SK-N-SH (cell line): ENCODE data around the gene DNAJC16. TPM values are rescaled to one million over a fixed set of nuclear protein-coding genes. Genes with fewer than 3 reads are reported as not detected.

Experiments
- CTCF ChIA-PET: fragments of 300-600, 350-600 bp; formaldehyde crosslinking; extraction: SDS; loops from one replicate; lab custom pipeline; 2021; lab: Yijun Ruan, JAX
- POLR2A ChIA-PET: fragments of 350-600 bp; sonication (Branson Sonifier 250); formaldehyde crosslinking; extraction: SDS; loops from one replicate; lab custom pipeline; 2020; ENCODE audit warnings: antibody characterized with exemption, inconsistent platforms; lab: Yijun Ruan, JAX
- DNase-seq: peaks from one replicate; pipeline ENCODE4 v3.0.0; 2012
- H2AFZ ChIP-seq: fragments of 200-600 bp; sonication (generic); 2 replicates; pipeline ENCODE4 v1.8.1; 2016; ENCODE audit warnings: antibody characterized with exemption, mild to moderate bottlenecking, low read depth
- H3F3A ChIP-seq: fragments of 200-600 bp; sonication (generic); replicated peaks from 2 replicates; pipeline ENCODE3; 2016; ENCODE audit warnings: antibody characterized with exemption, mild to moderate bottlenecking; ENCODE audit not compliant: insufficient read depth
- H3K27ac ChIP-seq, 2 experiments: fragments of 200-500 bp in 1 of 2; fragments of 200-600 bp in 1 of 2; sonication (Bioruptor generic) in 1 of 2; sonication (generic), shearing (Covaris generic) in 1 of 2; 2 replicates each; pipeline versions ENCODE4 v1.5.1 to v1.6.1; 2014 to 2016; ENCODE audit warnings: low read depth in 2 of 2, inconsistent platforms in 1 of 2, low read length in 1 of 2, mild to moderate bottlenecking in 1 of 2, mixed read lengths in 1 of 2
- H3K27me3 ChIP-seq: fragments of 200-600 bp; sonication (generic), shearing (Covaris generic); 2 replicates; pipeline ENCODE4 v1.6.1; 2016; ENCODE audit warnings: mixed run types; ENCODE audit not compliant: insufficient read depth
- H3K36me3 ChIP-seq, 2 experiments: fragments of 200-500 bp in 1 of 2; fragments of 200-600 bp in 1 of 2; sonication (Bioruptor generic) in 1 of 2; sonication (generic) in 1 of 2; replicated peaks in 1 of 2; 2 replicates each; pipeline versions ENCODE3 to v1.5.1; 2014 to 2016; ENCODE audit warnings: low read length in 1 of 2, mild to moderate bottlenecking in 1 of 2; ENCODE audit not compliant: insufficient read depth in 2 of 2, control insufficient read depth in 1 of 2
- H3K4me1 ChIP-seq, 2 experiments: fragments of 200-500 bp in 1 of 2; fragments of 200-600 bp in 1 of 2; sonication (Bioruptor generic) in 1 of 2; sonication (generic), shearing (Covaris generic) in 1 of 2; 2 replicates each; pipeline versions ENCODE4 v1.5.1 to v1.6.1; 2014 to 2016; ENCODE audit warnings: low read depth in 1 of 2, low read length in 1 of 2, mixed run types in 1 of 2; ENCODE audit not compliant: insufficient read depth in 2 of 2, control insufficient read depth in 1 of 2
- H3K4me2 ChIP-seq: fragments of 200-600 bp; sonication (generic), shearing (Covaris generic); 2 replicates; pipeline ENCODE4 v1.6.1; 2017; ENCODE audit warnings: mixed run types
- H3K4me3 ChIP-seq, 2 experiments: fragments of 200-500 bp in 1 of 2; fragments of 200-600 bp in 1 of 2; sonication (Bioruptor generic) in 1 of 2; sonication (generic), shearing (Covaris generic) in 1 of 2; 2 replicates each; pipeline versions ENCODE4 v1.5.1 to v1.8.1; 2014 to 2016; ENCODE audit warnings: low read depth in 2 of 2, inconsistent platforms in 1 of 2, low read length in 1 of 2, mild to moderate bottlenecking in 1 of 2, mixed read lengths in 1 of 2, moderate library complexity in 1 of 2
- H3K79me2 ChIP-seq: fragments of 200-600 bp; sonication (generic); 2 replicates; pipeline ENCODE4 v1.8.1; 2017; ENCODE audit warnings: mild to moderate bottlenecking; ENCODE audit not compliant: insufficient read depth
- H3K9ac ChIP-seq: fragments of 200-600 bp; sonication (generic); 2 replicates; pipeline ENCODE4 v1.6.1; 2017; ENCODE audit warnings: mixed run types
- H3K9me2 ChIP-seq: fragments of 200-600 bp; sonication (generic); 2 replicates; pipeline ENCODE4 v1.6.1; 2017; ENCODE audit warnings: mixed run types
- H3K9me3 ChIP-seq: fragments of 200-600 bp; sonication (generic); 2 replicates; pipeline ENCODE4 v1.6.1; 2017; ENCODE audit warnings: mixed run types, mild to moderate bottlenecking, moderate library complexity
- H4K20me1 ChIP-seq: fragments of 200-600 bp; sonication (generic); 2 replicates; pipeline ENCODE4 v1.6.1; 2017; ENCODE audit warnings: mild to moderate bottlenecking, mixed run types; ENCODE audit not compliant: insufficient read depth
- CHD2 ChIP-seq: fragments of 150-350 bp; IDR thresholded peaks from 2 replicates; pipeline ENCODE4 v1.6.1; 2018; ENCODE audit warnings: low read length; ENCODE audit not compliant: partially characterized antibody
- EP300 ChIP-seq, 2 experiments: IDR thresholded peaks; 2 replicates each; pipeline versions ENCODE4 v1.4.0 to v1.6.1; 2012; ENCODE audit warnings: borderline replicate concordance in 1 of 2, low read depth in 1 of 2, low read length in 1 of 2
- EZH2phosphoT487 ChIP-seq: fragments of 200-600 bp; sonication (generic); IDR thresholded peaks from 2 replicates; pipeline ENCODE4 v1.6.1; 2017; ENCODE audit warnings: low read depth, mixed run types, mild to moderate bottlenecking, antibody characterized with exemption, moderate library complexity, borderline replicate concordance
- FOSL2 ChIP-seq: IDR thresholded peaks from 2 replicates; pipeline ENCODE4 v1.4.0; 2012; ENCODE audit warnings: low read depth, mild to moderate bottlenecking, moderate library complexity, borderline replicate concordance
- FOXJ3 ChIP-seq: sonication (generic); formaldehyde crosslinking; IDR thresholded peaks from 2 replicates; pipeline ENCODE4 v1.5.1; 2020; ENCODE audit warnings: mild to moderate bottlenecking, missing genetic modification reagents
- GABPA ChIP-seq: IDR thresholded peaks from 2 replicates; pipeline ENCODE4 v1.4.0; 2012; ENCODE audit warnings: low read depth, mild to moderate bottlenecking
- IRF3 ChIP-seq: fragments of 150-350 bp; IDR thresholded peaks from 2 replicates; pipeline ENCODE4 v1.6.1; 2016; ENCODE audit warnings: mild to moderate bottlenecking, low read depth, low read length
- JUND ChIP-seq: IDR thresholded peaks from 2 replicates; pipeline ENCODE4 v1.4.0; 2012
- MXI1 ChIP-seq: IDR thresholded peaks from 2 replicates; pipeline ENCODE4 v1.6.1; 2012; ENCODE audit warnings: mild to moderate bottlenecking, low read depth, low read length, improper control_type of control experiment
- NRF1 ChIP-seq: IDR thresholded peaks from 2 replicates; pipeline ENCODE4 v1.6.1; 2012; ENCODE audit warnings: low read depth, mild to moderate bottlenecking, low read length
- POLR2AphosphoS5 ChIP-seq: IDR thresholded peaks from 2 replicates; pipeline ENCODE4 v1.6.1; 2012; ENCODE audit warnings: low read depth, low read length
- RCOR1 ChIP-seq: fragments of 150-350 bp; IDR thresholded peaks from 2 replicates; pipeline ENCODE4 v1.6.1; 2017; ENCODE audit warnings: antibody characterized with exemption, low read length
- RFX5 ChIP-seq: IDR thresholded peaks from 2 replicates; pipeline ENCODE4 v1.6.1; 2012; ENCODE audit warnings: mild to moderate bottlenecking, improper control_type of control experiment, low read length
- RXRA ChIP-seq: IDR thresholded peaks from 2 replicates; pipeline ENCODE4 v1.4.0; 2012; ENCODE audit warnings: low read depth, mild to moderate bottlenecking, borderline replicate concordance
- SMC3 ChIP-seq: IDR thresholded peaks from 2 replicates; pipeline ENCODE4 v1.6.1; 2012; ENCODE audit warnings: low read depth, low read length, improper control_type of control experiment
- TCF12 ChIP-seq: IDR thresholded peaks from 2 replicates; pipeline ENCODE4 v1.4.0; 2012
- TEAD4 ChIP-seq: IDR thresholded peaks from 2 replicates; pipeline ENCODE4 v1.4.0; 2012; ENCODE audit warnings: mild to moderate bottlenecking, borderline replicate concordance; ENCODE audit not compliant: insufficient read depth
- YY1 ChIP-seq: IDR thresholded peaks from 2 replicates; pipeline ENCODE4 v1.4.0; 2012; ENCODE audit warnings: low read depth, mild to moderate bottlenecking
- WGBS: methylation state at CpG from one replicate; pipeline ENCODE4 v1.1.6; 2017; ENCODE audit warnings: low lambda C conversion rate; 5-methylcytosine and 5-hydroxymethylcytosine counted together
- polyA plus RNA-seq, 3 experiments: library from polyadenylated mRNA; depleted of rRNA; stranded (reverse); fragments of >200 nt; gene quantifications; 2 replicates each; pipeline ENCODE4 v1.2.3, GENCODE V29; 2012
- TF ChIP-seq, protein P1 (sequence below): IDR thresholded peaks from 2 replicates; pipeline ENCODE4; 2012
- TF ChIP-seq, protein P2 (sequence below): IDR thresholded peaks from 2 replicates; pipeline ENCODE4 v1.4.0; 2012; ENCODE audit warnings: low read depth
- TF ChIP-seq, protein P3 (sequence below): IDR thresholded peaks from 2 replicates; pipeline ENCODE4 v1.6.1; 2012; ENCODE audit warnings: mild to moderate bottlenecking, low read depth, low read length, moderate library complexity

The DNAJC16 gene
- polyA plus RNA-seq, 1 of the 3 experiments (the other 2 are of a cell fraction), result 8.4 TPM

GRCh38 chr1:15568387-15569073 is 41.9 kb downstream of the DNAJC16 start:
- Histone ChIP-seq H3F3A (peaks cover 4% of the 10 kb centered on the region), H4K20me1 (no peaks in the 10 kb centered on the region), H3K27ac (no peak overlapping the region), H3K9me2 (no peaks in the 10 kb centered on the region), H3K9ac (no peak overlapping the region), H3K4me1 (no peaks in the 10 kb centered on the region; a peak in 2 of 4 replicates), H3K79me2 (no peaks in the 10 kb centered on the region), H3K36me3 (peaks cover 56% of the 10 kb centered on the region in 2 experiments), H3K27me3 (no peaks in the 10 kb centered on the region), H2AFZ (no peak overlapping the region), H3K4me3 (no peak overlapping the region), H3K4me2 (no peak overlapping the region), H3K9me3 (no peaks in the 10 kb centered on the region)
- 93% methylated on average over 14 of the region's 18 CpGs for WGBS
- POLR2A ChIA-PET, result no interaction called here
- CTCF ChIA-PET, result no interaction called here
- TF ChIP-seq TEAD4, result no peak
- no peak for TF ChIP-seq RXRA
- TF ChIP-seq NRF1, result no peak
- no peak for TF ChIP-seq RCOR1
- TF ChIP-seq, protein P1, sequence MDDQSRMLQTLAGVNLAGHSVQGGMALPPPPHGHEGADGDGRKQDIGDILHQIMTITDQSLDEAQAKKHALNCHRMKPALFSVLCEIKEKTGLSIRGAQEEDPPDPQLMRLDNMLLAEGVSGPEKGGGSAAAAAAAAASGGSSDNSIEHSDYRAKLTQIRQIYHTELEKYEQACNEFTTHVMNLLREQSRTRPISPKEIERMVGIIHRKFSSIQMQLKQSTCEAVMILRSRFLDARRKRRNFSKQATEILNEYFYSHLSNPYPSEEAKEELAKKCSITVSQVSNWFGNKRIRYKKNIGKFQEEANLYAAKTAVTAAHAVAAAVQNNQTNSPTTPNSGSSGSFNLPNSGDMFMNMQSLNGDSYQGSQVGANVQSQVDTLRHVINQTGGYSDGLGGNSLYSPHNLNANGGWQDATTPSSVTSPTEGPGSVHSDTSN, result no peak
- no peak for TF ChIP-seq POLR2AphosphoS5
- no peak for TF ChIP-seq SMC3
- TF ChIP-seq IRF3, result no peak
- no peak for TF ChIP-seq RFX5
- TF ChIP-seq, protein P2, sequence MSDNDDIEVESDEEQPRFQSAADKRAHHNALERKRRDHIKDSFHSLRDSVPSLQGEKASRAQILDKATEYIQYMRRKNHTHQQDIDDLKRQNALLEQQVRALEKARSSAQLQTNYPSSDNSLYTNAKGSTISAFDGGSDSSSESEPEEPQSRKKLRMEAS, result no peak
- TF ChIP-seq YY1, result no peak
- TF ChIP-seq EZH2phosphoT487, result no peak
- no peak for TF ChIP-seq EP300 (IDR thresholded peaks at IDR 0.05; ENCODE audit: borderline replicate concordance in 1 of 2, low read depth in 1 of 2, low read length in 1 of 2)
- no peak for TF ChIP-seq GABPA
- no peak for TF ChIP-seq FOSL2
- DNase-seq, result no peak

DNA sequence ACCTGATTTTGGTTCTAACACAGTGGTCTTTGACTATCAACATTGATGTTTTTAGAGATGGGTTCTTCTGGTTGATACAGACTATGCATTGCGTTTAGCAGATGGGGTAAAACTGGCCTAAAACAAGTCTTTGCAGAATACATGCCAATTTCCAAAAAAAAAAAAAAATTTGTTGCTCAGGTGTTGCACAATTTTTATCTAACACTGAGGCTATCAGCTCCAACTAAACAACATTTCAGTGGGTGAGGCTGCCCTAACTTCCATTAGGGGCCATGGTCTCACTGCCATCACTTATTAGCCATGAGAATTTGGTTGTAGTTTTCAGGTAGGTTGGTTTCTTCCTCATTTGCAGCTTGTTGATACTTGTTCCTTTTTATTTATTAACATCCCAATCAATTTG is 44.2 kb downstream of the DNAJC16 start:
- CTCF ChIA-PET, result interaction anchor here (1.8 kb wide), 1 partner anchor 13 kb away, joined by 7 read pairs; no protein-coding TSS in a partner anchor
- no peak overlapping the region for H3K9ac ChIP-seq
- no peak overlapping the region for H3K4me3 ChIP-seq
- H4K20me1 ChIP-seq, result no peaks in the 10 kb centered on the region
- no peaks in the 10 kb centered on the region for H3K9me3 ChIP-seq
- POLR2A ChIA-PET, result no interaction called here
- no peaks in the 10 kb centered on the region for H3K9me2 ChIP-seq
- peaks cover 4% of the 10 kb centered on the region for H3F3A ChIP-seq
- H3K36me3 ChIP-seq, result peaks cover 42 to 46% of the 10 kb centered on the region in 2 experiments
- no peak overlapping the region for H3K4me2 ChIP-seq
- no peaks in the 10 kb centered on the region for H3K79me2 ChIP-seq
- no peak overlapping the region for H2AFZ ChIP-seq
- H3K27ac ChIP-seq, result no peak overlapping the region
- no peak for DNase-seq
- no peaks in the 10 kb centered on the region; a peak in 2 of 4 replicates for H3K4me1 ChIP-seq
- no peaks in the 10 kb centered on the region for H3K27me3 ChIP-seq
- 96% methylated on average over 1 of the region's 1 CpG for WGBS
- TF ChIP-seq JUND (no peak), MXI1 (no peak), GABPA (no peak), CHD2 (no peak), TCF12 (no peak), FOXJ3 (CRISPR knock-in tag) (no peak), FOSL2 (no peak), RCOR1 (no peak)
- TF ChIP-seq, protein P1, result no peak
- TF ChIP-seq, protein P3, sequence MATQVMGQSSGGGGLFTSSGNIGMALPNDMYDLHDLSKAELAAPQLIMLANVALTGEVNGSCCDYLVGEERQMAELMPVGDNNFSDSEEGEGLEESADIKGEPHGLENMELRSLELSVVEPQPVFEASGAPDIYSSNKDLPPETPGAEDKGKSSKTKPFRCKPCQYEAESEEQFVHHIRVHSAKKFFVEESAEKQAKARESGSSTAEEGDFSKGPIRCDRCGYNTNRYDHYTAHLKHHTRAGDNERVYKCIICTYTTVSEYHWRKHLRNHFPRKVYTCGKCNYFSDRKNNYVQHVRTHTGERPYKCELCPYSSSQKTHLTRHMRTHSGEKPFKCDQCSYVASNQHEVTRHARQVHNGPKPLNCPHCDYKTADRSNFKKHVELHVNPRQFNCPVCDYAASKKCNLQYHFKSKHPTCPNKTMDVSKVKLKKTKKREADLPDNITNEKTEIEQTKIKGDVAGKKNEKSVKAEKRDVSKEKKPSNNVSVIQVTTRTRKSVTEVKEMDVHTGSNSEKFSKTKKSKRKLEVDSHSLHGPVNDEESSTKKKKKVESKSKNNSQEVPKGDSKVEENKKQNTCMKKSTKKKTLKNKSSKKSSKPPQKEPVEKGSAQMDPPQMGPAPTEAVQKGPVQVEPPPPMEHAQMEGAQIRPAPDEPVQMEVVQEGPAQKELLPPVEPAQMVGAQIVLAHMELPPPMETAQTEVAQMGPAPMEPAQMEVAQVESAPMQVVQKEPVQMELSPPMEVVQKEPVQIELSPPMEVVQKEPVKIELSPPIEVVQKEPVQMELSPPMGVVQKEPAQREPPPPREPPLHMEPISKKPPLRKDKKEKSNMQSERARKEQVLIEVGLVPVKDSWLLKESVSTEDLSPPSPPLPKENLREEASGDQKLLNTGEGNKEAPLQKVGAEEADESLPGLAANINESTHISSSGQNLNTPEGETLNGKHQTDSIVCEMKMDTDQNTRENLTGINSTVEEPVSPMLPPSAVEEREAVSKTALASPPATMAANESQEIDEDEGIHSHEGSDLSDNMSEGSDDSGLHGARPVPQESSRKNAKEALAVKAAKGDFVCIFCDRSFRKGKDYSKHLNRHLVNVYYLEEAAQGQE, result no peak
